ENCODE data around the gene PTPRD. TPM values are rescaled to one million over a fixed set of nuclear protein-coding genes. Genes with fewer than 3 reads are reported as not detected.

The PTPRD gene
- total RNA-seq, 1 donor from 2014 or later, result 30.8 TPM

DNA sequence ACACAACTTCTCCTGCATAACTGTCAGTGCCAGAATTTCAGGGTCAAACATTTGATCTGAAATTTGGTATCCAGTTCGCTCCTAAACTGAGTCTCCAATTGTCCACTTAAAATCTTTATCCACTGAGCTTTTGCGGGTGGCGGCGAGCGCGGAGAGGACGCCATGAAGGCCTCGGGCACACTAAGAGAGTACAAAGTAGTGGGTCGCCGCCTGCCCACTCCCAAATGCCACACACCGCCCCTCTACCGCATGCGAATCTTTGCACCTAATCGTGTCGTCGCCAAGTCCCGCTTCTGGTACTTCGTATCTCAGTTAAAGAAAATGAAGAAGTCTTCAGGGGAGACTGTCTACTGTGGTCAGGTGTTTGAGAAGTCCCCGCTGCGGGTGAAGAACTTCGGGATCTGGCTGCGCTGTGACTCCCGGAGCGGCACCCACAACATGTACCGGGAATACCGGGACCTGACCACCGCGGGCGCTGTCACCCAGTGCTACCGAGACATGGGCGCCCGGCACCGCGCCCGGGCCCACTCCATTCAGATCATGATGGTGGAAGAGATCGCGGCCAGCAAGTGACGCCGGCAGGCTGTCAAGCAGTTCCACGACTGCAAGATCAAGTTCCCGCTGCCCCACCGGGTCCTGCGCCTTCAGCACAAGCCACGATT is 1899.5 kb downstream of the PTPRD start:
- intact Hi-C loops (cut with DNase I), result no loop called here

DNA sequence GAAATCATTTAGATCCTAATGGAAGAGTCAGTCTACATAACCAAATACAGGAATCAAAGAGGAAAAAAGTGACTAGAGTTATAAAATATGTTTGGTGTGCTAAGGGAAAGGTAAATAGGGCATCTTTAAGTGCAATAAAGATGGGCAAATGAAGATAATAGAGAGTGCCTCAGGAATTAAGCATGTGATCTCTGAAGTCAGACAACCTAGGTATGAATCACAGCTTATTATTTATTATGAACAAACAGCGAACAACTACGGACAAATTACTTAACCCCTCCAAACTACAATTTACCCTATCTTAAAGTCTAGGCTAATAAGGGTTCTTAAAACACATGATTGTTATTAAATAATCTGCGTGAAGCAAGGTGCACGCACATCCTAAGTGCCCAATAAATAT is 1903.1 kb downstream of the PTPRD start:
- Histone ChIP-seq H3K4me3 (no peak overlapping the region), H3K36me3 (no peaks in the 10 kb centered on the region), H3K4me1 (no peaks in the 10 kb centered on the region), H3K27me3 (no peaks in the 10 kb centered on the region), H3K9me3 (no peaks in the 10 kb centered on the region), H3K27ac (no peak overlapping the region)
- ATAC-seq (no peak), DNase-seq (no peak)
- intact Hi-C loops (cut with DNase I), result no loop called here
- TF ChIP-seq, protein P1, sequence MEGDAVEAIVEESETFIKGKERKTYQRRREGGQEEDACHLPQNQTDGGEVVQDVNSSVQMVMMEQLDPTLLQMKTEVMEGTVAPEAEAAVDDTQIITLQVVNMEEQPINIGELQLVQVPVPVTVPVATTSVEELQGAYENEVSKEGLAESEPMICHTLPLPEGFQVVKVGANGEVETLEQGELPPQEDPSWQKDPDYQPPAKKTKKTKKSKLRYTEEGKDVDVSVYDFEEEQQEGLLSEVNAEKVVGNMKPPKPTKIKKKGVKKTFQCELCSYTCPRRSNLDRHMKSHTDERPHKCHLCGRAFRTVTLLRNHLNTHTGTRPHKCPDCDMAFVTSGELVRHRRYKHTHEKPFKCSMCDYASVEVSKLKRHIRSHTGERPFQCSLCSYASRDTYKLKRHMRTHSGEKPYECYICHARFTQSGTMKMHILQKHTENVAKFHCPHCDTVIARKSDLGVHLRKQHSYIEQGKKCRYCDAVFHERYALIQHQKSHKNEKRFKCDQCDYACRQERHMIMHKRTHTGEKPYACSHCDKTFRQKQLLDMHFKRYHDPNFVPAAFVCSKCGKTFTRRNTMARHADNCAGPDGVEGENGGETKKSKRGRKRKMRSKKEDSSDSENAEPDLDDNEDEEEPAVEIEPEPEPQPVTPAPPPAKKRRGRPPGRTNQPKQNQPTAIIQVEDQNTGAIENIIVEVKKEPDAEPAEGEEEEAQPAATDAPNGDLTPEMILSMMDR (IDR thresholded peaks at IDR 0.05), result no peak

More for the DNA sequence above, 1899.5 kb downstream of the PTPRD start:
- H3K4me1 ChIP-seq, result no peaks in the 10 kb centered on the region
- DNase-seq, result no peak
- ATAC-seq, result no peak
- H3K27me3 ChIP-seq, result no peaks in the 10 kb centered on the region
- no peaks in the 10 kb centered on the region for H3K9me3 ChIP-seq
- TF ChIP-seq, protein P1 (IDR thresholded peaks at IDR 0.05), result no peak
- H3K4me3 ChIP-seq, result no peak overlapping the region
- no peak overlapping the region for H3K27ac ChIP-seq
- no peaks in the 10 kb centered on the region for H3K36me3 ChIP-seq

DNA sequence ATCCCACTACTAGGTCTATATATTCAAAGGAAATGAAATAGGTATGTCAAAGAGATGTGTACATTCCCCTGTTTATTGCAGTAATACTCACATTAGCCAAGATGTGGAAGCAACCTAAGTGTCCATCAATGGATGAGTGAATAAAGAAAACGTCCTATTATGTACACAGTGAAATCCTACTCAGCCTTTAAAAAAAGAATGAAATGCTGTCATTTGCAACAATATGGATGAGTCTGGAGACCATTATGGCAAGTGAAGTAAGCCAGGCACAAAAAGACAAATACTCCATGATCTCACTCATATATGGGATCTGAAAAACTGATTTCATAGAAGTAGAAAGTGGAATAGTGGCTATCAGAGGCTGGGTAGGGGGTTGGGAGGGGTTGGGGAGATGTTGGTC is 1904.1 kb downstream of the PTPRD start:
- TF ChIP-seq, protein P1 (IDR thresholded peaks at IDR 0.05), result no peak
- H3K36me3 ChIP-seq, result no peaks in the 10 kb centered on the region
- H3K4me3 ChIP-seq, result no peak overlapping the region
- DNase-seq, result no peak
- no peaks in the 10 kb centered on the region for H3K4me1 ChIP-seq
- H3K27me3 ChIP-seq, result no peaks in the 10 kb centered on the region
- H3K27ac ChIP-seq, result no peak overlapping the region
- intact Hi-C loops (cut with DNase I), result no loop called here
- no peak for ATAC-seq
- H3K9me3 ChIP-seq, result no peaks in the 10 kb centered on the region

DNA sequence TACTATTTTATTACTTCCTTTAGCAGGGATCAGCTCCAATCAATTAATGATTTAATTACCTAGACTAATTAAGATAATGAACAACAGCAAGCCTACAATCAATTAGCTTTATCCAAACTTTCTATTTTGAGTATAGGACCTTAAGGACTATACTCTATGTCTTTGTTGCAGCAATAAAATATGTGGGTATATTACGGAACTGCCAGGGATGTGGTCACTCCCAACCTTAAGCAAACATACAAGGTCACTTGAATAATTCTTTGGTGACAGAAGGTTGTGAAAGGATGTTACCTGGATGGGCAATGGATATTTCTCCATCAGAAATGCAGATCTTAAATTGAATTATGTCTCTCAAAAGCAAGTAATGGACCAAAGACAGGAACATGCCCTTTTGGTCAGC is 1905.8 kb downstream of the PTPRD start:
- intact Hi-C loops (cut with DNase I), result no loop called here
- DNase-seq, result no peak
- TF ChIP-seq, protein P1 (IDR thresholded peaks at IDR 0.05), result no peak
- Histone ChIP-seq H3K36me3 (no peaks in the 10 kb centered on the region), H3K27me3 (no peaks in the 10 kb centered on the region), H3K4me1 (no peaks in the 10 kb centered on the region), H3K9me3 (no peaks in the 10 kb centered on the region), H3K27ac (no peak overlapping the region), H3K4me3 (no peak overlapping the region)
- no peak for ATAC-seq

DNA sequence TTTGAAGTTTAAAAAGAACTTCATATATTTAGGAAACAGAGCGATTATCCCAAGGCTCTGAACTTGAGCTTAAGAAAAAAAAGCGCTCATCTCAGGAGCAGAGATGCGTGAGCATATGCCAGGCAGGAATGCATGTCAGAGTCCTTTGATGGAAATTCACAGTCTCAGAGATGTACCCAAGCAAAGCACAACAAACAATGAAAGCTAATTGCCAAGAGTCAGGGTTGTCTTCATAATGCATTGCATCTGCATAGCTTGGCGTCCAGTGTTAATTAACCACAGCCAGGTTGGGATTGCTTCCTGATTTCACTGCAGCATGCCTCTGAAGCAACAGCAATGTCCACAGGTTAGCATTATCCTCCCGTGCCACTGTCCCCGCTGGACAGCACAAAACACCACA is 1906.3 kb downstream of the PTPRD start:
- intact Hi-C loops (cut with DNase I), result no loop called here
- ATAC-seq, result no peak
- TF ChIP-seq, protein P1 (IDR thresholded peaks at IDR 0.05), result no peak
- Histone ChIP-seq H3K4me1 (no peaks in the 10 kb centered on the region), H3K36me3 (no peaks in the 10 kb centered on the region), H3K4me3 (no peak overlapping the region), H3K27me3 (no peaks in the 10 kb centered on the region), H3K9me3 (no peaks in the 10 kb centered on the region), H3K27ac (no peak overlapping the region)
- no peak for DNase-seq

DNA sequence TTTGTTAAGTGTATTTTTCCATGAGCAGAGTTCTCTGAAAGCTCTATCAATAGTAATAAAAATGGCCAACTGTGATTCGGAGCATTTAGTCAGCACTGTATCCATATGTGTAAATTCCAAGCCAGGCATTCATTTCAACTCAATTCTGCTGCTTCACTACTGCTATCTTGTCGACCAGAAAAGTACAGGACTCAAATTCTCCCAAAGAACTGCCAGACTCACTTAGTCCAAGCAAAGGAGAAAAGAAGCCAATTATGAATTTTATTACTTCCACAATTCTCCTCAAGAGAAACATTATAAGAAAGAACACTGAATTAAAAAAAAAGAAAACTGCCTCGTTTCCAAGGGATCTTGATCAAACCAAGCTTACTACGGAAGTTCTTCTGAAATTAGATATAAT is 1906.9 kb downstream of the PTPRD start:
- H3K9me3 ChIP-seq, result no peaks in the 10 kb centered on the region
- TF ChIP-seq, protein P1 (IDR thresholded peaks at IDR 0.05), result no peak
- H3K4me3 ChIP-seq, result no peak overlapping the region
- H3K27ac ChIP-seq, result no peak overlapping the region
- H3K4me1 ChIP-seq, result no peaks in the 10 kb centered on the region
- DNase-seq (no peak), ATAC-seq (no peak)
- H3K36me3 ChIP-seq, result no peaks in the 10 kb centered on the region
- intact Hi-C loops (cut with DNase I), result no loop called here
- H3K27me3 ChIP-seq, result no peaks in the 10 kb centered on the region
